ENCODE data around the gene AIFM1. TPM values are rescaled to one million over a fixed set of nuclear protein-coding genes. Genes with fewer than 3 reads are reported as not detected.

AIFM1 gene
- total RNA-seq, 3 donors from 2014 or later = 45.3 to 66.9 (median 50.0) TPM

DNA sequence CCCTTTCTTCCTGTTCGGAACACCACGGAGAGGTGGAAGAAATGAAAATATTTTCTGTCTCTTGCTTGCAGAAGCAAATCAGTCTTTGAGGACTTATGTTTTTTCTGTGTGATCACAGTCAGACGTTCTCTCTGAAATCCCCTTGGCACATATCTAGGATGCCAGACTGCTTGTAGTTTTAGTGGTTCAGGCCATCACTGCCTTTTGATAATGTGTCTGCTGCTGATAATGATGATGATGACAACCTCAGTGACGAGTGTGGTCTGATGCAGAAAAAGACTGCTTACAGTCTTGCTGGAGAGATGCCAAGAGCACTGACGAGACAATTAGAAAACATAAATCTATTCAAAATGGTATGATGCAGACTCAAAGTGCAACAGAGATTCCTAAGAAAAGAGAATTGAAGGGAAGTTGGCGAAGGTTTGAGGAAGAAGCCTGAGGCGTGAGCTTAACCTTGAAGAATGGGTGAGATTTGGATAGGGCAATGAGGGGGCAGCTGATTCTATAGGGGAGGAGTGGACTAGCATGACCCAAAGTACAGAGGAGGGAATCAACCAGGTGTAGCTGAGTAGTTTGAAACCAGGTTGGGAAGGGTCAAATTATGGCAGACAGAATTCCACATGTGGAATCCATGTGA lies 14.1 kb upstream of the AIFM1 start:
- ATAC-seq (no peak), DNase-seq (no peak)
- no peaks in the 10 kb centered on the region for H3K9me3 ChIP-seq
- H3K4me3 ChIP-seq = no peak overlapping the region
- TF ChIP-seq, protein P1, sequence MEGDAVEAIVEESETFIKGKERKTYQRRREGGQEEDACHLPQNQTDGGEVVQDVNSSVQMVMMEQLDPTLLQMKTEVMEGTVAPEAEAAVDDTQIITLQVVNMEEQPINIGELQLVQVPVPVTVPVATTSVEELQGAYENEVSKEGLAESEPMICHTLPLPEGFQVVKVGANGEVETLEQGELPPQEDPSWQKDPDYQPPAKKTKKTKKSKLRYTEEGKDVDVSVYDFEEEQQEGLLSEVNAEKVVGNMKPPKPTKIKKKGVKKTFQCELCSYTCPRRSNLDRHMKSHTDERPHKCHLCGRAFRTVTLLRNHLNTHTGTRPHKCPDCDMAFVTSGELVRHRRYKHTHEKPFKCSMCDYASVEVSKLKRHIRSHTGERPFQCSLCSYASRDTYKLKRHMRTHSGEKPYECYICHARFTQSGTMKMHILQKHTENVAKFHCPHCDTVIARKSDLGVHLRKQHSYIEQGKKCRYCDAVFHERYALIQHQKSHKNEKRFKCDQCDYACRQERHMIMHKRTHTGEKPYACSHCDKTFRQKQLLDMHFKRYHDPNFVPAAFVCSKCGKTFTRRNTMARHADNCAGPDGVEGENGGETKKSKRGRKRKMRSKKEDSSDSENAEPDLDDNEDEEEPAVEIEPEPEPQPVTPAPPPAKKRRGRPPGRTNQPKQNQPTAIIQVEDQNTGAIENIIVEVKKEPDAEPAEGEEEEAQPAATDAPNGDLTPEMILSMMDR (IDR thresholded peaks at IDR 0.05) = no peak
- H3K4me1 ChIP-seq (ENCODE audit: low read depth) = no peaks in the 10 kb centered on the region
- no peaks in the 10 kb centered on the region for H3K36me3 ChIP-seq (ENCODE audit: low read depth)
- intact Hi-C loops (cut with DNase I, micrococcal nuclease) = no loop called here

DNA sequence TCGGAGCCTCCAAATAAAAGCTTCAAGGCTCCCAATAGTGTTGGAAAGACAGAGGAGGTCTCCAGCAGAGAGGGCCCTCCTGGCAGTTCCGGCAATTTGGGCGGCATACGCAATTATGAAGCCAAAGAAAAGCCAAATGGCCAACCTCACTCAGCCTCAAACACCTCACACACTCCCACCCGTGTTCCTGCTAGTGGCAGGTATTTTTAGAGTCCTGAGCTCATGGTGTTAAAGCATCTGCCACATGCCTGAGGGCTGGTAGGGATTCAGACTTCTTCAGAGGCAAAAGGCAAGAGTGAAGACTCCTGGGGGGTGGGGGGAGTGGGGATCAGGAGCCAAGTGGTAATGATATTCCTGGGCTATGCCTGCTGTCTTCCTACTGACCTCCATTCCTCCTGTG lies 13.5 kb upstream of the AIFM1 start:
- no peak for DNase-seq
- no peaks in the 10 kb centered on the region for H3K4me1 ChIP-seq (ENCODE audit: low read depth)
- intact Hi-C loops (cut with DNase I, micrococcal nuclease) = no loop called here
- no peaks in the 10 kb centered on the region for H3K36me3 ChIP-seq (ENCODE audit: low read depth)
- no peaks in the 10 kb centered on the region for H3K9me3 ChIP-seq
- H3K4me3 ChIP-seq = no peak overlapping the region
- ATAC-seq = no peak
- TF ChIP-seq, protein P1 (IDR thresholded peaks at IDR 0.05) = no peak

DNA sequence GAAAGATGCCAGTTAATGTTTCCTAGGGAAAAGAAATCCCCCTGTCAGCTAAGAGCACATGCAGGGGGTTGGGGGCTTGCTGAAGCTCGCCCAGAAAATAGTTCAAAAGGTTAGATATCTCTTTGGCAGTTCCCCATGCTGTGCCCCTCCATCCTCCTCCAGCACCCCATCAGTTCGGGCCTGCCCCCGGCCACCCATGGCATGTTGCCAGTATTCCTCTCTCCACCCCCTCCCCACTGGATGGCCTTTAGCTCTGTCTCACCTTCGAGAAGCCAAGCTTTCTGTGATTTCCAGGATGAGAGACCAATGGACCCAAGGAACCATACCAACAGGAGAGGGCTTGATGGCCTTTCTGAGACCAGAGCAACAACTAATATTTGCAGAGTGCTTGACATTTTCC lies 11.3 kb upstream of the AIFM1 start:
- ATAC-seq = no peak
- DNase-seq = no peak
- Histone ChIP-seq H3K4me1 (ENCODE audit: low read depth) (no peaks in the 10 kb centered on the region), H3K9me3 (no peaks in the 10 kb centered on the region), H3K36me3 (ENCODE audit: low read depth) (no peaks in the 10 kb centered on the region), H3K4me3 (no peak overlapping the region)
- TF ChIP-seq, protein P1 (IDR thresholded peaks at IDR 0.05) = no peak
- intact Hi-C loops (cut with DNase I, micrococcal nuclease) = no loop called here

DNA sequence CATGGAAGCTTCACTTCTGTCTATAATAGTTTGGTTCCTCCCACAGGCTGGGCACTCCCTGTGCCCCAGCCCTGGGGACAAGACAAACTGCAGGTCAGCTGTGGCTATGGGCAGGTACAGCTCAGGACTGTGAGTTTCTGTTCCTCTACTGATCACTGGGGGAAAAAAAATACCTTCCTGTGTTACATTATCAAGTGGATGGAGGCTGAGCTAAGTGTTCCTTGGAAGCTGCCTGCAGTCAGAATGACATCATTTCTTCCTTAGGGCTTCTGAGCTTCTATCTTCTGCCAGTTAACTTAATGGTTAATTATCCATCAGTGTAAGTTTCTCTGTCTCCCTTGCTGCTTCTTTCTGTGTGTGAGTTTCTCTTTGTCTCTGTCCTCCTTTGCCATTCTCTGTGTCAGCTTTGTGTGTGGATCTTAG lies 10.7 kb upstream of the AIFM1 start:
- TF ChIP-seq, protein P1 (IDR thresholded peaks at IDR 0.05) = no peak
- ATAC-seq (peak; percentile 32), DNase-seq (no peak)
- intact Hi-C loops (cut with DNase I, micrococcal nuclease) = no loop called here
- Histone ChIP-seq H3K4me3 (no peak overlapping the region), H3K36me3 (ENCODE audit: low read depth) (no peaks in the 10 kb centered on the region), H3K4me1 (ENCODE audit: low read depth) (no peaks in the 10 kb centered on the region), H3K9me3 (no peaks in the 10 kb centered on the region)

DNA sequence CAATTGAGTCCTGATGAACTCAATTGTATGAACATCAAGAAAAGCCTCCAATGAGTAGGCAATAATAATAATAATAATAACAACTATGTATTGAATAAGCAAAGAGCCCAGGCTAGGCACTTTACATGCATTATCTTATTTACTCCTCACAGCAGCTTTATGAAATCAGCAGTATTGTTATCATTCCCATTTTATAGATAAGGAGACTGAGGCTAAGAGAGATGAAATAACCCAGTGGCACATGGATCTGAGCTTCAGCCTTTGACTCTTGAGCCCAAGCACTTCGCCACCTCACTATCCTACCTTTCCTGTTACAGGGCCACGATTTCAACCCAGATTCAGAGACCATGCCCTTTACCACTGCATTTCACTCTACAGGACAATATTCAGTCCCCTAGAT lies 9.3 kb upstream of the AIFM1 start:
- H3K4me3 ChIP-seq = no peak overlapping the region
- DNase-seq (no peak), ATAC-seq (no peak)
- TF ChIP-seq, protein P1 (IDR thresholded peaks at IDR 0.05) = no peak
- no peaks in the 10 kb centered on the region for H3K9me3 ChIP-seq
- no peaks in the 10 kb centered on the region for H3K4me1 ChIP-seq (ENCODE audit: low read depth)
- intact Hi-C loops (cut with DNase I, micrococcal nuclease) = no loop called here
- no peaks in the 10 kb centered on the region for H3K36me3 ChIP-seq (ENCODE audit: low read depth)

Data from mucosa of descending colon (tissue), 3 donors.